Panc1 (cell line): ENCODE measurements around the gene CACNA1D. TPM values are rescaled to one million over a fixed set of nuclear protein-coding genes. Genes with fewer than 3 reads are reported as not detected.

Source experiments
- ATAC-seq: fragments of 200-7000 bp; cut with Tn5 transposase; 2 replicates; pipeline ENCODE4 v1.9.1; 2020; ENCODE audit warnings: mild to moderate bottlenecking, moderate library complexity
- BruUV-seq: library from RNA; stranded (reverse); fragments of 400-500 nt; replicated peaks from 2 replicates; lab custom pipeline; 2021; lab: Mats Ljungman, UMichigan
- CTCF ChIA-PET: fragments of 300-600 bp; sonication (Branson Sonifier 250); formaldehyde crosslinking; loops from one replicate; lab custom pipeline; 2022; ENCODE audit warnings: antibody characterized with exemption; lab: Charles Lee
- POLR2A ChIA-PET: fragments of 300-600 bp; sonication (Branson Sonifier 250); formaldehyde crosslinking; loops from one replicate; lab custom pipeline; 2022; ENCODE audit warnings: antibody characterized with exemption; lab: Charles Lee
- DNase-seq: peaks from one replicate; pipeline ENCODE4 v3.0.0-alpha.2; 2010; ENCODE audit warnings: low read depth, low spot score
- H3K27ac ChIP-seq: 2 replicates; pipeline ENCODE4 v1.5.1; 2011; ENCODE audit warnings: mild to moderate bottlenecking, low read length, inconsistent platforms
- H3K27me3 ChIP-seq: fragments of 200-500 bp; sonication (Bioruptor generic); 2 replicates; pipeline ENCODE4 v1.6.0; 2014; ENCODE audit warnings: low read length, inconsistent platforms; ENCODE audit not compliant: control insufficient read depth, insufficient read depth
- H3K36me3 ChIP-seq: fragments of 200-500 bp; sonication (Bioruptor generic); 2 replicates; pipeline ENCODE4 v1.5.1; 2014; ENCODE audit warnings: inconsistent platforms, mild to moderate bottlenecking, low read length, moderate library complexity; ENCODE audit not compliant: control insufficient read depth, insufficient read depth
- H3K4me1 ChIP-seq: 2 replicates; pipeline ENCODE4 v1.5.1; 2011; ENCODE audit warnings: inconsistent platforms, mild to moderate bottlenecking, low read length, moderate library complexity; ENCODE audit not compliant: control insufficient read depth, insufficient read depth
- H3K4me3 ChIP-seq, 2 experiments: 2 replicates each; pipeline ENCODE4 v1.5.1; 2011 to 2012; ENCODE audit warnings: low read depth in 2 of 2, low read length in 2 of 2, mild to moderate bottlenecking in 2 of 2, inconsistent platforms in 1 of 2, moderate library complexity in 1 of 2
- H3K9me3 ChIP-seq: fragments of 200-500 bp; sonication (Bioruptor generic); 2 replicates; pipeline ENCODE4 v1.5.1; 2014; ENCODE audit warnings: low read depth, mild to moderate bottlenecking, inconsistent platforms, low read length, moderate library complexity; ENCODE audit not compliant: control insufficient read depth, insufficient read depth
- CTCF ChIP-seq: fragments of 450-650 bp; IDR thresholded peaks from 2 replicates; pipeline ENCODE4 v1.5.1; 2017; ENCODE audit warnings: mild to moderate bottlenecking
- POLR2AphosphoS5 ChIP-seq: IDR thresholded peaks from 2 replicates; pipeline ENCODE4 v1.6.1; 2012; ENCODE audit warnings: mild to moderate bottlenecking, low read depth, low read length, moderate library complexity
- SIN3A ChIP-seq: IDR thresholded peaks from 2 replicates; pipeline ENCODE4 v1.6.1; 2012; ENCODE audit warnings: low read depth, mild to moderate bottlenecking, low read length, moderate library complexity, borderline replicate concordance; ENCODE audit not compliant: insufficient read depth
- TCF7L2 ChIP-seq: IDR thresholded peaks from 2 replicates; pipeline ENCODE4 v1.6.1; 2011; ENCODE audit warnings: mild to moderate bottlenecking, low read depth, low read length, inconsistent platforms
- in situ Hi-C: cut with HindIII; loops from 2 replicates; pipeline ENCODE4 v1.10.0; 2016; ENCODE audit warnings: low sequenced_read_pairs, low pct_unique_long_range_greater_than_20kb
- intact Hi-C: fragments of 100-400 bp; cut with micrococcal nuclease; formaldehyde crosslinking; loops from one replicate; pipeline ENCODE4 v1.10.0; 2022; ENCODE audit not compliant: unreplicated experiment
- total RNA-seq: library from RNA; stranded (reverse); gene quantifications from one replicate; pipeline ENCODE4 v1.2.1, GENCODE V29; 2021; ENCODE audit not compliant: unreplicated experiment
- TF ChIP-seq, protein P1 (sequence below), 2 experiments: IDR thresholded peaks; 2 replicates each; pipeline ENCODE4 v1.6.1; 2011 to 2012; ENCODE audit warnings: low read depth in 2 of 2, control low read depth in 1 of 2, low read length in 1 of 2, mild to moderate bottlenecking in 1 of 2, moderate library complexity in 1 of 2; ENCODE audit not compliant: insufficient read depth in 1 of 2

The CACNA1D gene
- total RNA-seq, 1 experiment from 2014 or later = 23.0 TPM

DNA sequence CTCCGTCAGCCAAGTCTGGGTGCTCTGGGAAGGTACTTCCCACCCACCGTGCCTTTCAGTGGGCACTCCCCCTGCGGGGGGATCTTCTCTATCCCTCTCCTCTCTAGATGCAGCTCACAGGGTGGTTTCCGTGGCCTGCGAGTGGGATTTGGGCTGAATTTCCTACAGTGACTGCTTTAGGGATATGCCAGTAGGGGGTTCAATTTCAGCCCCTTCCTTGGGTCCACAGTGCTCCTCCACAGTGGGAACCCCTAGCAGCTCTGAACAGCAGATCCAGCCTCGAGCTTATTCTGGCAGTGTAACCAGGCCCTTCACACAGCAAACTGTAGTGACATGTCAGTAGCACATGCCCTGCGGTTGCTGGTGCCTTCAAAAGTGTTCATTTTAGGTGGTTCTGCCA, 196.1 kb downstream of the CACNA1D start:
- Histone ChIP-seq H3K4me3 (no peak overlapping the region), H3K4me1 (no peaks in the 10 kb centered on the region), H3K27me3 (no peaks in the 10 kb centered on the region), H3K9me3 (no peaks in the 10 kb centered on the region), H3K36me3 (no peaks in the 10 kb centered on the region), H3K27ac (no peak overlapping the region)
- no peak for TF ChIP-seq CTCF
- TF ChIP-seq, protein P1, sequence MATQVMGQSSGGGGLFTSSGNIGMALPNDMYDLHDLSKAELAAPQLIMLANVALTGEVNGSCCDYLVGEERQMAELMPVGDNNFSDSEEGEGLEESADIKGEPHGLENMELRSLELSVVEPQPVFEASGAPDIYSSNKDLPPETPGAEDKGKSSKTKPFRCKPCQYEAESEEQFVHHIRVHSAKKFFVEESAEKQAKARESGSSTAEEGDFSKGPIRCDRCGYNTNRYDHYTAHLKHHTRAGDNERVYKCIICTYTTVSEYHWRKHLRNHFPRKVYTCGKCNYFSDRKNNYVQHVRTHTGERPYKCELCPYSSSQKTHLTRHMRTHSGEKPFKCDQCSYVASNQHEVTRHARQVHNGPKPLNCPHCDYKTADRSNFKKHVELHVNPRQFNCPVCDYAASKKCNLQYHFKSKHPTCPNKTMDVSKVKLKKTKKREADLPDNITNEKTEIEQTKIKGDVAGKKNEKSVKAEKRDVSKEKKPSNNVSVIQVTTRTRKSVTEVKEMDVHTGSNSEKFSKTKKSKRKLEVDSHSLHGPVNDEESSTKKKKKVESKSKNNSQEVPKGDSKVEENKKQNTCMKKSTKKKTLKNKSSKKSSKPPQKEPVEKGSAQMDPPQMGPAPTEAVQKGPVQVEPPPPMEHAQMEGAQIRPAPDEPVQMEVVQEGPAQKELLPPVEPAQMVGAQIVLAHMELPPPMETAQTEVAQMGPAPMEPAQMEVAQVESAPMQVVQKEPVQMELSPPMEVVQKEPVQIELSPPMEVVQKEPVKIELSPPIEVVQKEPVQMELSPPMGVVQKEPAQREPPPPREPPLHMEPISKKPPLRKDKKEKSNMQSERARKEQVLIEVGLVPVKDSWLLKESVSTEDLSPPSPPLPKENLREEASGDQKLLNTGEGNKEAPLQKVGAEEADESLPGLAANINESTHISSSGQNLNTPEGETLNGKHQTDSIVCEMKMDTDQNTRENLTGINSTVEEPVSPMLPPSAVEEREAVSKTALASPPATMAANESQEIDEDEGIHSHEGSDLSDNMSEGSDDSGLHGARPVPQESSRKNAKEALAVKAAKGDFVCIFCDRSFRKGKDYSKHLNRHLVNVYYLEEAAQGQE (IDR thresholded peaks at IDR 0.05; ENCODE audit: insufficient read depth in 1 of 2, low read depth in 2 of 2, low read length in 1 of 2) = no peak
- TF ChIP-seq POLR2AphosphoS5 = no peak
- TF ChIP-seq TCF7L2 = no peak
- ChIA-PET POLR2A (no interaction called here), CTCF (no interaction called here)
- DNase-seq = no peak
- intact Hi-C loops (no loop called here), in situ Hi-C loops (no loop called here)
- no peak for ATAC-seq
- BruUV-seq = no TSS peak

GRCh38 chr3:53691349-53691748, 196.9 kb downstream of the CACNA1D start:
- POLR2A ChIA-PET = no interaction called here

More at GRCh38 chr3:53691349-53691748, 196.9 kb downstream of the CACNA1D start:
- Histone ChIP-seq H3K36me3 (no peaks in the 10 kb centered on the region), H3K4me1 (no peaks in the 10 kb centered on the region), H3K27ac (no peak overlapping the region), H3K27me3 (no peaks in the 10 kb centered on the region), H3K9me3 (no peaks in the 10 kb centered on the region), H3K4me3 (no peak overlapping the region)
- intact Hi-C loops (no loop called here), in situ Hi-C loops (no loop called here)
- BruUV-seq = no TSS peak
- no peak for TF ChIP-seq SIN3A
- no peak for TF ChIP-seq POLR2AphosphoS5
- no peak for TF ChIP-seq CTCF
- no peak for TF ChIP-seq TCF7L2
- TF ChIP-seq, protein P1 (IDR thresholded peaks at IDR 0.05; ENCODE audit: insufficient read depth in 1 of 2, low read depth in 2 of 2, low read length in 1 of 2) = no peak
- no peak for ATAC-seq
- CTCF ChIA-PET = no interaction called here
- no peak for DNase-seq
